Stimulated activated CD8-positive, alpha-beta memory T cell treated with anti-CD3 and anti-CD28 coated beads, Interleukin-4, amount 100 ng/mL, for 4 hours (primary cell): ENCODE data around the gene IL16.

Experiments
- DNase-seq, 2 donors: peaks; one replicate each; pipeline ENCODE4 v3.0.0-alpha.2; 2020; ENCODE audit warnings: low read depth in 2 of 2, low spot score in 1 of 2

Gene IL16

DNA sequence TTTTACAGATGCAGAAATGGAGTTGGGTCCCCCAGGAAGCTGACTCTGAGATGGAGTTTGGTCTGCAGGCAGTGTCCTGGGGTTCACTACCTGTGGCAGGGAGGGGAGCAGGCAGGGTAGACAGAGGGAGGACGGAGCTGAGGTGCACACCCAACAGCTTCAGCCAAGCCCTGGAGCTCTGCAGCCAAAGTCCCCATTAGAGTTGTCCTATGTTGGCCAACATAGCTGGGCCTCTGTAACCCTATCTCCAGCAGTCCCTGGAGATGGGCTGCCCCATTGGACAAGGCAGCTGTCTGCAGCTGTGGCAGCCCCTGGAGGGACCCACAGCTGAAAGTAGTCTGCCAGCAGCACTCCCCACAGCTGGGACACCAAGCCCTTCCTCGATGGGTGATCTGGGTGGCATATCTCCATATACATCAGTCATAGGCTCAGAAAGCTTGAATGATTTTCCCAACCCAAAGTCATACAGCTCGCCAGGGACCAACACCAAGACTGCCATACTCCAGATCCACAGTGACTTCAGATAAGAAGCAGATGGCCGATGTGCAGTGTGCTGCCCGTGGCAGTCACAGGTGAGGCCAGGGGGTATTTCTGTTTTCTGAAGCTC, 95.3 kb downstream of the IL16 start:
- no peak for DNase-seq

DNA sequence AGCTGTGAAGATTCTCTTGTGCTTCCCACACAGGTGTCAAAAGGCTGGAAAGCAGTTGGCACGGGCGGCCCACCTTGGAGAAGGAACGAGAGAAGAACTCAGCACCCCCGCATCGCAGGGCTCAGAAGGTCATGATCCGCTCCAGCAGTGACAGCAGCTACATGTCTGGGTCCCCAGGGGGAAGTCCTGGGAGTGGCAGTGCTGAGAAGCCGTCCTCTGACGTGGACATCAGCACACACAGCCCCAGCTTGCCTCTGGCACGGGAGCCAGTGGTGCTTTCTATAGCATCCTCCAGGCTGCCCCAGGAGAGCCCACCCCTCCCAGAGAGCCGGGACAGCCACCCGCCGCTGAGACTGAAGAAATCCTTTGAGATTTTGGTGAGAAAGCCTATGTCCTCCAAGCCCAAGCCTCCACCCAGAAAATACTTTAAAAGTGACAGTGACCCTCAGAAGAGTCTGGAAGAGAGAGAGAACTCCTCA, 95.9 kb downstream of the IL16 start:
- DNase-seq, result no peak

DNA sequence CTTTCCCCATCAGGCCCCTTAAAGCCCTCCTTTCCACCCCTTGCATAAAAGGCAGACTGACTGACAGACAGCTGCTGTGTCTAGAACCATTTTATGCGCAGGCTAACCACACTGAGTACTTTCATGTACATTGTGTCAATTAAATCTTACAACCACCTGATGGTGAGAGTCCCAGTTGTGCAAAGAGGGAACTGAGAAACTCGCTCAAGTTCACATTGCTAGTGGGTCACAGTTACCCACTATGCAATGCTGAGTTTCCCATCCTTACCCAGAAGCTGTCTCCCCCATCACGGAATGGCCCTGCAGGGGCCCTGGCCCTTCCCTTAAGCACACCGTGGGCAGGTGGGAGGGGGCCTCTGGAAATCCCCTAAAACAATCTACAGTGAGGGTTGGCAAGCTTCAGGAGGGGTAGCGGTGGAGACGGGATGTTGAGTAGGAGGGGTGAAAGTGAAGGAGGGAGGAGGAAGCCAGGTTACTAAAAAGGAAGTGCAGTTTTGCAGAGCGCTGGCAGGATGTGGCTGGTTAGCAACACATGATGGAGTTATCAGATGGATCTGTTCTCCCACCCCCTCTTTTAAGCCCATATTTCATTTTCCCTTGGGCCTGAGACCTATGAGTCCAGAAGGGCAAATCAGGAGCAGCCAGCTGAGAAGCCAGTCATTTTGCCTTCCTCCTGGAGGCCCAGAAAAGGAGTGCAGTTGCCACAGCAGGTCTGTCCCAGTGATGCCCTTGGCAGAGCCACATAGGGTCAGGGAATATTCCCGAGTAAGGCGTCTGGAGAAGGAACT, 97.2 kb downstream of the IL16 start:
- peak; percentile 41 to 65 for DNase-seq

DNA sequence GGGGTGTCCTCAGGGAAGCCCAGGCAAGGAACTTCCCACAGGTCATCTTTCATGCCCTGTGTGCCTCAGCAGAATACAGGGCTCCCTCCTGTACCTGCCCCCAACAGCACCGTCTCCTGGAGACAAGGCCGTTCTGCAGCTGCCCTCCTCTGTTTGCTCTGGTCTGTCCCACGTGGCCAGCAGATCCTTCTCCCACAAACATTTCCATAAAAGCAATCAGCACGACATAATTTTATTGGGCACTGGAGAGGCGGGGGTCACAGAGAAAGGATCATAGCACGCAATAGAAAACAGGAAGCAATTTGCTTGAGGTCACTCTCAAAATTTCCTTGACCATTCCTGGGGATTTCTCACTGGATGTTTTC, 97.8 kb downstream of the IL16 start:
- no peak for DNase-seq

DNA sequence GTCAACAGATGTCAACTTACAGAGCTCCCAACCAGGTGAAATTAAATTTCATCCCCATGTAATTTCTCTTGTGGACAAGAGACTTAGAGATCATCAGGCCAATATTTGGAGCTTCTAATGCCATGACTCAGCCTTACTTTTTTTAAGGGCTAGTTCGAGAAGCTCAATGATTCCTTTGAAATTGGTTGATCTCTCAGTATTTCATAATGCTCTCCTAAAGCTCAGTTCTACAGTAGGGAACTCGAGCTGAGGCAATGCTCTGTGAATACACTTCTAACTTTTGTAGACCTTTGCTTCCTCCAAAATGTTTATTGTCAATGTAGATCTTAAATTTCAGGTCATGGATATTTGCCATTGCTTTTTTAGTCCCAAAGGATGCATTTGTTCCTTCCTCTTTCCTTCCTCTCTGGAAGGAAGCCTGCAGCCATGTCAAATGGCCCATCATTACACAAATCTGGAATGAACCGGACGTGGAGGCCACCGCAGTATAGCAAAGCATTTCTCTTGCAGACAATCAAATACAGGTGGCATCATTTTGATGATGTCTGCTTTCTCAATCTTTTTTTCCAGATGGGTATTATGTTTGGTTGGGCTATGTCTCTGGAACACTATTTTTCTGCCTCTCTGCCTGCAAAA, 98.9 kb downstream of the IL16 start:
- DNase-seq, result no peak

DNA sequence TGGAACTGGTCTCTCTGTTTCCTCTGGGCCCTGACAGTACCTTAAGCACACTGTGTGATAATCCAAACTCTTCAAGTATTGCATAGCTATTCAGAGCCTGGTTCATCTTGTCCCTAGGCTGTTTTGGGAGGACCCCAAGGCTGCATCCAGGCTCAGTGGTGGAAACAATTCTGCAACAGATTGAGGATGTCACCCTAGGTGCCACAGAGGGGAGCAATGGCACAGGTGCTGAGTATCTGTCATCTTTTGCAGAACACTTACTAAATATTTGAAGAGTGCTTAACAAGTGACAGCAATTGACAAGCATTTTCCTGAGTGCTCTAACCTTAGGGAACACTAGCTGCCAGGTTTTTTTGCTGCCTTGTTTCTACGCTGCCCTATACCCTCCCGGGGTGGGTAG, 99.5 kb downstream of the IL16 start:
- DNase-seq, result no peak

DNA sequence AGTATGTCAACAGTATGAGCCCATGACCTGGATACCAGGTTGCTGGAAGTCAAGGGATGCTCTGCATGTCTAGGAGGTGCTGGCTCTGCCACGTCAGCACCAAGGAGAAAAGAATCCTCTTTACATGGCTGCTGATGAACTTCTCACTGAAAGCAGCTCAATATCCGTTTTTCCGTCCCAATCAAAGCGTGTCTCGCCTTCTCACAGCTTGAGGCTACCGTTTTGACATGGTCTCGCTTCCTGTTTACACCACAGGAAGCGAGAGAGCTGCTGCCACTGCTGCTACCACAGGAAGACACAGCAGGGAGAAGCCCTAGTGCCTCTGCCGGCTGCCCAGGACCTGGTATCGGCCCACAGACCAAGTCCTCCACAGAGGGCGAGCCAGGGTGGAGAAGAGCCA, 100.0 kb downstream of the IL16 start:
- DNase-seq, result peak in 1 of 2 donors; percentile 47

DNA sequence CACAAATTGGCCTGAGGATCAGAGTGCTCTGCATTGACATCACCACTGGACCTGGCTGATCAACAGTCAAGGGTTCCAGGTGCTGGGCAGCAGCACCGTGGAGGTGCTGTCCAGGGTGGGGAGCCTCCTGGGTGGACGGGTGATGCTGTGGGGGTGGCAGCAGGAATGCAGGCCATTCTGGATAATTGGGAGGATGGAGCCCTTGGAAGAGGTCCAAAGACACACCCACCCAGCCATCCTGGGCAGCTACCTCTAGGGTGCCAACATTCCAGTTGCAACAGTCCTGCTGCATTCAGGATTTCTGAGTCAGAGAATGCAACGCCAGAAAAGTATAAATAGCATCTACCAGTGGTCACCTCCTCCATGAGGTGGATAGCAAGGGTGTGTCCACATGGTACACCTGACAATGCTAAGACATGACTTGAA, 100.5 kb downstream of the IL16 start:
- no peak for DNase-seq

DNA sequence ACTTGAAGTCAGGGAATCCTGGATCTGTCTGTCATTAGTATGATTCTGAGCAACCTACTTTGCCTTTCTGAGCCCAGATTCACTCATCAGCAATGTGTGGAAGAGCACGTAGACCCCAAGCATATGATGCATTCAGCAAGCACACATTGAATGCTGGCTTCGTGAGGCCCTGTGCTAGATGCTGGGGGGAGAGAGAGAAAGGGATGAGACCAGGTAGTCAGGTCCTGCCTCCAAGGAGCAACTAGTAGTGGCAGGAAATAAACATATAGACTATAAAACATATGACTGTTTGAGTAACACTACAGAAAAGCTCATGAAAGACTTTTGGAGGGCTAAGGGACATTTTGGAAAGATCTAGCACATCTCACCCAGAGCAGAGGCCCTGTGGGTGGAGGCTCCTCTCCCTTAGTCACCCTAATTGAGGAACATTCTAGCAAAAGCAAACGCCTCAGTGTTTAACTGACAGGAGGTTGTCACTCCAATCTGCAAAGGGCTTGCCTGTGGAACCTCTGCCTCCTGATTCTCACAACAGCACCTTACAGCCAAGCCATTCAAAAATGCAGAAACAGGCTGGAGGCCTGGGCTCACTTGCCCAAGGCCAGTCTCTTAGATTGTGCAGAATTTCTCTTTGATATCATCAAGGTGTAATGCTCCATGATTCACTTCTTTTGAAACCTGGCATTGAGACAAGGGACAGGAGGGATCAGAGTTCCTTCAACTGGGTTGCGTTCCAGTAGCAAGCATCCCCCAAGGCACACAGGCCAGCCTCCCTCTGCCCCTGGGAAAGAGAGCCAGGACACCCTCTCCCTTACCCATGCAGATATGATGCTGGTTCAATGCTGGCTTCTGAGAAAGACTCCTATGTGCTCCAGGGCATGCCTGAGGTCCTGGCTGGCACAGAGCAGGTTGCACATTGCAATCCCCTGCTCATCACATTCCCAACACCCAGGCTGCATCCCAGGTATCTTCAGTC, 101.2 kb downstream of the IL16 start:
- no peak for DNase-seq

DNA sequence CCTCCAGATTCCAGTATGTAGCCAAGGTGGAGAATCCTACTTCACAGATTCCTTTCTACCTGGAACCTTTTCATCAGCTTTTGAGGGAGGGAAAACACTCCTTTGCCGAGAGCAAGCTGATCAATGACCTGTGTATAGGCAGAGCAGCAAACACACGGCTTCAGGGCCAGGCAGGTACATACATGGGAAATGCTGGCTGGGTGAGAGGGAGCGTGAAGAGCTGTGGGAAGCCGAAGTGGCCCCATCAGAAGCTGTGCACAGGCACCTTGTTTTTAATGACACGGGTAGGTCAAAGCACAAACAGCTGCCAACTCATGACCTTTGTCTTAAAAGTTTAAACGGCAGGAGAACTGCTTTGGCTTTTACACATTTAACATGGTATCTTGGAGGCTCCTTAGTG, 101.9 kb downstream of the IL16 start:
- DNase-seq, result no peak

DNA sequence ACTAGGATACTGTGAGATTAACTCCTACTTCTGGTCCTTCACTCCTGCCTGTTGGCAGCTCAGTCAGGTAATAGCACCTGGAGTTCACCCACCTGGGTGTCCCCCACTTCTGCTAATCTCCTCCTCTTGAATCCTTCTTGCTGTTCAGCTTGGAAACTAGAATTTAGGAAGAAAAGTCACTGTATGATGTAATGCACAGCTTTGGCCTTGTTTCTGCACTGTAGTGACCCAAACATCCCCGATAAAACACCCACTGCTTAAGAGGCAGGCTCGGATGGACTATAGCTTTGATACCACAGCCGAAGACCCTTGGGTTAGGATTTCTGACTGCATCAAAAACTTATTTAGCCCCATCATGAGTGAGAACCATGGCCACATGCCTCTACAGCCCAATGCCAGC, 102.5 kb downstream of the IL16 start:
- DNase-seq, result no peak

DNA sequence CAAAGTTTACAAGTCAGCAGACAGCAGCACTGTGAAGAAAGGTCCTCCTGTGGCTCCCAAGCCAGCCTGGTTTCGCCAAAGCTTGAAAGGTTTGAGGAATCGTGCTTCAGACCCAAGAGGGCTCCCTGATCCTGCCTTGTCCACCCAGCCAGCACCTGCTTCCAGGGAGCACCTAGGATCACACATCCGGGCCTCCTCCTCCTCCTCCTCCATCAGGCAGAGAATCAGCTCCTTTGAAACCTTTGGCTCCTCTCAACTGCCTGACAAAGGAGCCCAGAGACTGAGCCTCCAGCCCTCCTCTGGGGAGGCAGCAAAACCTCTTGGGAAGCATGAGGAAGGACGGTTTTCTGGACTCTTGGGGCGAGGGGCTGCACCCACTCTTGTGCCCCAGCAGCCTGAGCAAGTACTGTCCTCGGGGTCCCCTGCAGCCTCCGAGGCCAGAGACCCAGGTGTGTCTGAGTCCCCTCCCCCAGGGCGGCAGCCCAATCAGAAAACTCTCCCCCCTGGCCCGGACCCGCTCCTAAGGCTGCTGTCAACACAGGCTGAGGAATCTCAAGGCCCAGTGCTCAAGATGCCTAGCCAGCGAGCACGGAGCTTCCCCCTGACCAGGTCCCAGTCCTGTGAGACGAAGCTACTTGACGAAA, 103.1 kb downstream of the IL16 start:
- no peak for DNase-seq

DNA sequence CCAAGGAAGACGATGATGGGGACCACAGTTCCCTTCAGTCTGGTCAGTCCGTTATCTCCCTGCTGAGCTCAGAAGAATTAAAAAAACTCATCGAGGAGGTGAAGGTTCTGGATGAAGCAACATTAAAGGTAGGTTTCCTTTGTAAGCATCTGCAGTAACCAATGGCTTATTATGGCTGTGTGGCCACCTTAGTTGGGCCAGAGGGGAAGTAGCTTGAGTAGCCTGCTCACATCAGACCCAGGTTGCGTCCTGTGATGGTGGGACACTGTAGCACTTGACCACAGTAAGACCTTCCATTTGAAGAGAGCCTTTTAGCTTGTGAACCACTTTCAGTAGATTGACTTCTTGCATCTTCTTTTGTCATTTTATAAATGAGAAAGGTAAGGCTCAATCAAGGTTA, 104.7 kb downstream of the IL16 start:
- no peak for DNase-seq

DNA sequence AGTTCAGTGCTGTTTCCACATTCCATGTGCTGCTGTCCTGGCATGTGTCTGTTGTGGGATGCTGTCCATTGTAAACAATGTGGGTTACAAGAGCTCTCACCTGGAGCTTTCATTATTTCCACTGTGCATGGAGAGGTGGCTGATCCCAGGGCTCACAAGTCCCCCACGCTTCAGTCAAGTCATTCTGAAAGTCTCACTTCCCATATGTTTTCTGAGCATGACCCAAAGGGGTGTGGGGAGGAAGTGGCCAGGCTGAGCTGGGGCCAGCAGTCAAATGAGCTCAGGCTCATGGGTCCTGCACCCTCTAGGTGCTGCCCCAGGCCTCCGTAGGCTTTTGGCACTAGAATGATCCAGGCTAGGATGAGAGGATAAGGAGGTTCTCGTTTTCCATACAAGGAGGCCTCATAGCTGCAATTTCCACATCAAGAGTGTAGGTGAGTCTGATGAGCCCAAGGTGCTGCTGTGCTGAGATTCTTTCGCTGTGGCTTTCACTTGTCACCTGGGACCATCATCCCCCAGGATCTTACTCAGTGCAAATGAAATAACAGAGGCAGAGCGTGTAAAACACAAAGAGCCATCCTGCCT, 105.2 kb downstream of the IL16 start:
- DNase-seq, result no peak

DNA sequence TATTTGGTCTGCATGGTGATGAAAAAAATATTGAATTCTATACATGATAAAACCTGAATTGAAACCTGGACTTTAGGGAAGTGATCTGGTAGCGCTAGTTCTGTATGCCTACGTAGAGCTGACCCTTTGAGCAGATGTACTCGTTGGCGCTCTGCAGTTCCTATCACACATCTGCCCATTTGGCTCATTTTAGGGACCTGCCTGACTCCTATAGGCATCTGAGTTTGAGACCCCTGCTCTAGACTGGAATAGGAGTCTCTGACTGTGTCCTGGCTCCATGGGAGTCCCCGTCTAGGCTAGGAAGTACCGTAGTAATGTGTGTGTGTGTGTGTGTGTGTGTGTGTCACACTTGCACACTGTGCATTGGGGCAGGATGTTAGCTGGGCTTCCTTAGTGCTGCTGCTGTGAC, 106.0 kb downstream of the IL16 start:
- DNase-seq, result no peak

DNA sequence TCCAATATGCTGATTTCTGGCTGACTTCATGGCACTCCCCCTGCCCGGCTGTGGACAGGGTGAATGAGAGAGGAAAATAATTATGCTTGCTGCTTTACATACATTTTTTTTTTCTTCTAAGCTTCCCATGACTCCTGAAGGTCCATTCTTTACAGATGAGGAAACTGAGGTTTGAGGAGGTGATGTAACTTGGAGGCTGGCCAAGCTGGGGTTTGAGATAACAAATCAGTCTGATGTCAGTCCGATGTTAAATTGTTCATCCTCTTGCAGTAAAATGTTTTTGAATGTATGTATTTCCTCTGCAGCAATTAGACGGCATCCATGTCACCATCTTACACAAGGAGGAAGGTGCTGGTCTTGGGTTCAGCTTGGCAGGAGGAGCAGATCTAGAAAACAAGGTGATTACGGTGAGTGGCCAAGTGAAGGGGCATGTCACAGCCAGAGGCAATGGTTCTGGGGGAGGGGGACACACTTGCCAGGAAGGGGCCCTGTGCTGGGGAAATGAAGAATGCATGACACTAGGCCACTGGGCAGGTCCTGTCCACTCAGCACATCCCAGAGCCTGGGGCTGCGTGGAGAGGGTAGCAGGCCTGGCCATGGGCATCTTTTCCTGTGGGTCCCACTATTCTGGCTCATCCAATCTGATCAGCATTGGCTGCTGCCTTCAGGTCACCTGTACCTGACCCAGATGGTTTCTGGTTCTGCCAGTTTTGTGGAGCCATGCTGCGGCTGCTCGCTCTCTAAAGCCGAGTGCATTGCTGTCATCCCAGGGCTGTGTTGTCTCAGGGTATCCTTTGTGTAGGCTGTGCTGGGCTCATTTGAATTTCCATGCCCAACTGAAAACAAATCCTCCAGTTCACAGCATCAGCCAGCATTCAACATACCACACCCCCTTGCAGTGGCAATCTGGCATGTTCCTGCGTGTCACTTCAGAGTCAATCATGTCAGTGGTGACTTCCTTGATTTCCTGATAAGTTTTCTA, 106.9 kb downstream of the IL16 start:
- DNase-seq, result no peak

DNA sequence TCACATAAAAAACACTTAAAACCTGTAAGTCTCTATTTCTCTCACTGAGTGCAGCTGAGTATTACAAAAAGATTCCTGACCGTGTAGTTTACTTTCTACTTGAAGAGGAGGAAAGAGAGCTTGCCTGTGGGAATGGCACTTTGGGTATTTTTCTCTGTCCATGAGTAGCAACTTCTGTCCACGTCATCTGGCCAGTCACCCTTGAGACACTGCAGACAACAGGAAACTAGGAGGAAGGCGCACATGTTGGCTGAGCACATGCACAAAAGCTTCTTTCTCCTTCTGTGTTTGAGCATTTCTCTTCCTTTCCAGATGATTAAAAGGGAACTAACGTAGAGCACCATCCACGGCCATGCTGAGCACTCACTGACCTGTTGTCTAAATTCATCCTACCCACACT, 107.5 kb downstream of the IL16 start:
- no peak for DNase-seq

DNA sequence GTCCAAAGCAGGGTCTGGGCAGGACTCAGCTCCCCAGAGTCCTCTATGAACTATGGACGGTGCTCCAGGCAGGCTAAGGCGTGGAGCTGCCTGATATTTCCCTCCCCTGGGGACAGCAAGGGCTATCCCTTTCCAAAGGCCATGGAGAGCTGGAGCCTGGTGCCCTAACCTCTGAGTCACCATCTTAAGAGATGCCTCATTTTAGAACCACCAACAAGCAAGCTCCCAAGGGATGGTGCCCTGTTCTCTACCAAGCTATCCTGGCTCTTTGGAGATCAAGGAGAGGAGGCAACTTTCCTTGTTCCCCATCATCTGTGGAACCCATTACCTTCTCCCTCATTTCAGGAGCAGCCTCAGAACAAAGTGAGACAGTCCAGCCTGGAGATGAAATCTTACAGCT, 111.6 kb downstream of the IL16 start:
- DNase-seq, result no peak
